Measurements from ENCODE around the gene XRN2.
A peak's percentile ranks its signal among the peaks of the same experiment; 100 is the strongest.

The XRN2 gene

DNA sequence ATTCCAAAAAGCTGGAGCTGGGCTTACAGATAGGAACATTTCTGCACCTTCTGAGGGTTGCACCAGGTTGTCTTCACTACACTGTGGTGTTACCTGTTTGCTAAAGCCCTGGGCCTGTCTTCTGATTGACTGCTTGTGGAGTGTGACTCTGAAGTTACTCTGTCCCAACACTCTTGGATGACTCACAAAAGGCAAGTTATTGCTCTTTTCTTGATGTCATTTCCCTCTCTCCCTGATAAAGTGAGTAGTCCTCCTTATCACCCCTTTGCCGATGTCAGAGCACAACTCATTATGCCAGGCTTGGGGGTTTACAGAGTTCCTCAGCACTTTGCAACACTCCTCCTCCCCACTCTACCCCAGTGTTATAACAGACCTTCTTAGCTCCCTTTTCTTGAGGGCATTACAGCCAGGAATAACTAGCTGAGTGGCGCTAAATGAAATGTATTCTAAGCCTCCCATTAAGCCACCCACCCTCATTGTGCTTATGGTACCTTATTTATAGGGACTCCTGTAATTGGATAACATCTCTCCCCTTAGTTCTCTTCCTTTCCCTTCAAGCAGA, 130.3 kb downstream of the XRN2 start:
- DNase-seq, result peak; percentile 7

DNA sequence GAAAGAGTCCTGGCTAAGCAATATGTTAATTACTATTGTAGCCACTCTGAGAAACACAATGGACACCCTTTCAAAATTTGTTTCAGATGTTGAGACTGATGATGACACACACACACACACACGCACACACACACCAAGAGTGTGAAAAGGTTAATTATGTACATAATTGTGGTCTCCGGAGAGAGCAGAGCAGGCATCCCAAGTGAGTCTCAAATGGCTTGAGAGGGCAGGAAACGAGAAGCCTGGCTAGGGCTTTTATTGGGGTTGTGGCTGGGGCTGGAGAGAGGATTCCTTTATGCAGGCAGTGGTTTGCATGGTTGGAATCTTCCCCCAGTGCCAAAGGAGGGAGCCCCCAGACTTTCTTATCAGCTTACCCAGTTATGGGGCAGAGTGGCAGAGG, 132.4 kb downstream of the XRN2 start:
- no peak for DNase-seq

- no peak for DNase-seq
Observed at GRCh38 chr20:21436205-21436604, 133.1 kb downstream of the XRN2 start.

DNA sequence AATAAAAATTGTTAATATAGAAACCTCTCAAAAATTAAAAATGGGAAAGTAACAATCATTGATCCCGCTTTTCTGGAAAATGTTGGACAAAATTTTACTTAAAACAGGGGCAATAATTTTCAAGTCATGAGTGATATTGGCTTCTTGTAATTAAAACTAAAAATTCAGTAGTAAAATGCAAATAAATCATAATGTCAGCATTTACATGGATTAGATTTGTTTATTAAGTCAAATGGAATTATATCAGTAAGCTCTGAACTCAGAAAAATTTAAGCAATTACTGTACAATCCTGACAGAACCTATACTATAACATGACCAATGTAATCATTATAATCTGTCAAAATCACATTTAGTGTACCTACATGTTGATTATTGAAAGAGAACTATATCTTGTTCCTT, 134.1 kb downstream of the XRN2 start:
- DNase-seq, result no peak

DNA sequence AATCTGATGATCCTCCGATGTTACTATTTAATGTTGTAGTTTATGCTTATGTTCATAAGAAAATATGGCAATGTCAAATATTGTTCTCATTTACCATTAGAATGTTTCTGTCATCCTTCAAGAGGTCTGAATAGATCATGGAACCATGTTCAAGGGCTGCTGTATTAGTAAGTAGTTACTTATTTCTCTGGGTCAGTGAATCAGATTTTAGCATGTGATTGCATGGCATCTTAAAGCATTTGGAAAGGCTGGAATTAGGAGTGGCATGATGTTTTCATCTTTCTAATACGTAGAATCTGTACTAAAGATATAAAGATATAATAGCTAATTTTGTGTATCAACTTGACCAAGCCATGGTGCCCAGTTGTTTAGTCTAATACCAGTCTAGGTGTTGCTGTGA, 134.7 kb downstream of the XRN2 start:
- DNase-seq, result no peak

Data from suppressor macrophage treated with lipopolysaccharide for 4 hours (primary cell).